Activated naive CD8-positive, alpha-beta T cell treated with anti-CD3 and anti-CD28 coated beads, Interleukin-2, amount 50 U/mL, for 24 hours (primary cell): ENCODE results near the gene PRDM10.
"Not testable (repeated sequence)": the region's sequence is repeated elsewhere in the genome, so short reads cannot be mapped to it uniquely, and the experiment has no call there.

ENCODE experiments used
- ATAC-seq: fragments of 150-1000 bp; cut with Tn5 transposase; one replicate; pipeline ENCODE4 v1.10.0; 2021
- DNase-seq: peaks from one replicate; pipeline ENCODE4 v3.0.0; 2021
- H3K27ac Mint-ChIP-seq: one replicate; pipeline ENCODE4 v1.8.0; 2021; ENCODE audit warnings: mild to moderate bottlenecking, mixed read lengths
- H3K27me3 Mint-ChIP-seq: one replicate; pipeline ENCODE4 v1.8.0; 2021; ENCODE audit warnings: mixed read lengths
- H3K36me3 Mint-ChIP-seq: one replicate; pipeline ENCODE4 v1.8.0; 2021; ENCODE audit warnings: low read depth, mixed read lengths
- H3K4me1 Mint-ChIP-seq: one replicate; pipeline ENCODE4 v1.8.0; 2021; ENCODE audit warnings: mixed read lengths
- H3K4me3 Mint-ChIP-seq: one replicate; pipeline ENCODE4 v1.8.0; 2021; ENCODE audit warnings: mild to moderate bottlenecking, moderate library complexity, mixed read lengths
- H3K9me3 Mint-ChIP-seq: one replicate; pipeline ENCODE4 v1.8.0; 2021; ENCODE audit warnings: mixed read lengths

Gene PRDM10

DNA sequence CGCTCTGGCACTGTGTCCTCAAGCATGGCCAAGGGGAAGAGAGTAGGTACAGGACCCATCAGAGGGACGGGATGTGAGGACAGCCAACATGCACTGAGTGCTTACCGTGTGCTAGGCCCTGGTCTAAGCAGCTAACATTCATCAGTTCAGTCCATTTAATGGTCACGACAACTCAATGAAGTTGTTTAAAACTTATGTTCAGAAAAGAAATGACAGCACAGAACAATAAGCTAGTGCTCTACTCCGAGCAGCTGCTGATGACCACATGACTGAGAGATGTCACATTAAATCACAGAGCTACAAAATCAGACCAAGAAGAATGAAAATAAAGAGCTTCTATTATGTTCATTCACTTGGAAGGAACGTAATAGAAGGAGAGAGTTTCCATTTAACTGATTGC, 26.3 kb downstream of the PRDM10 start:
- Mint-ChIP-seq H3K9me3 (no peaks in the 10 kb centered on the region), H3K27ac (no peak overlapping the region), H3K4me3 (no peak overlapping the region), H3K36me3 (peaks cover under 1% of the 10 kb centered on the region), H3K4me1 (peaks cover 13% of the 10 kb centered on the region), H3K27me3 (no peaks in the 10 kb centered on the region)
- DNase-seq (no peak), ATAC-seq (no peak)

DNA sequence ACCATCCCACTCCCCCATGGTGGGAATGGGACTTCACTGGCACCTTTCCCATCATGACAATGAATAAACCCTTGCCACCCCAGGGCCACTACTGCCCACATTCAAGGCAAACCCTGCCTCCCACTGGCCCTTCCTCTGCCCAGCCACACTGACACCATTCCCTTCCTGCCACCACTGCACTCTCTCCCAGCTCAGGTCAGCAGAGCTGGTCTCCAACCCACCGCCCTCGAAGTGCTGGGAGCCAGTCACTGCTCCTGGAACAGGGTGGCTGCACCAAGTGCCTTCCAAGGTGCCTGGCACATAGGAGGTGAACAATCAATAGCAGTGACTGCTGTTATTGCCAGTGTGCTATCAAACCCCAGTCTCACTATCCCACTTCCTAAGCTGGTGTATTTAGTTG, 27.1 kb downstream of the PRDM10 start:
- Mint-ChIP-seq H3K36me3 (peaks cover 4% of the 10 kb centered on the region), H3K27ac (no peak overlapping the region), H3K4me3 (no peak overlapping the region), H3K4me1 (peaks cover 12% of the 10 kb centered on the region), H3K27me3 (no peaks in the 10 kb centered on the region), H3K9me3 (no peaks in the 10 kb centered on the region)
- ATAC-seq (no peak), DNase-seq (no peak)

DNA sequence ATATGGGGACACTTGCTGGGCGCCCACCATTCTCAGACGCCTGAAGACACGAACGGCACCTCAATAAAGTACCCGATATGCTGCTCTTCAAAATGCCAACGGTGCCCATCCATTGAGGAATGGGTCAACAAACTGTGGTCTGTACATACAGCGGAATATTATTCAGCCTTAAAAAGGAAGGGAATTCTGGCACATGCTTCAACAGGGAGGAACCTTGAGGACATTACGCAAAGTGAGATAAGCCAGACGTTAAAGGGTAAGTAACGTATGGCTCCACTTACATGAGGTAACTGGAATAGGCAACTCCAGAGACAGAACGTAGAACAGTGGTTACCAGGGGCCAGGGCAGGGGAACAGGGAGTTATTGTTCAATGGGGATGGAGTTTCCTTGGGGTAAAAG, 28.0 kb downstream of the PRDM10 start:
- H3K27ac Mint-ChIP-seq: no peak overlapping the region
- peaks cover 10% of the 10 kb centered on the region for H3K4me1 Mint-ChIP-seq
- H3K4me3 Mint-ChIP-seq: no peak overlapping the region
- H3K9me3 Mint-ChIP-seq: no peaks in the 10 kb centered on the region
- DNase-seq (no peak), ATAC-seq (no peak)
- H3K36me3 Mint-ChIP-seq: peaks cover 4% of the 10 kb centered on the region
- no peaks in the 10 kb centered on the region for H3K27me3 Mint-ChIP-seq

- no peak overlapping the region for H3K27ac Mint-ChIP-seq
- H3K9me3 Mint-ChIP-seq: no peaks in the 10 kb centered on the region
- H3K27me3 Mint-ChIP-seq: no peaks in the 10 kb centered on the region
- H3K36me3 Mint-ChIP-seq: peaks cover 4% of the 10 kb centered on the region
- no peak for ATAC-seq
- peaks cover 9% of the 10 kb centered on the region for H3K4me1 Mint-ChIP-seq
- H3K4me3 Mint-ChIP-seq: no peak overlapping the region
- DNase-seq: no peak
These were observed 28.4 kb downstream of the PRDM10 start for GRCh38 chr11:129974237-129974636.

- Mint-ChIP-seq H3K9me3 (no peaks in the 10 kb centered on the region), H3K27ac (no peak overlapping the region), H3K36me3 (peaks cover 4% of the 10 kb centered on the region), H3K4me1 (peaks cover 9% of the 10 kb centered on the region), H3K27me3 (no peaks in the 10 kb centered on the region), H3K4me3 (no peak overlapping the region)
- no peak for DNase-seq
- no peak for ATAC-seq
These were observed 28.8 kb downstream of the PRDM10 start for GRCh38 chr11:129973809-129974208.

DNA sequence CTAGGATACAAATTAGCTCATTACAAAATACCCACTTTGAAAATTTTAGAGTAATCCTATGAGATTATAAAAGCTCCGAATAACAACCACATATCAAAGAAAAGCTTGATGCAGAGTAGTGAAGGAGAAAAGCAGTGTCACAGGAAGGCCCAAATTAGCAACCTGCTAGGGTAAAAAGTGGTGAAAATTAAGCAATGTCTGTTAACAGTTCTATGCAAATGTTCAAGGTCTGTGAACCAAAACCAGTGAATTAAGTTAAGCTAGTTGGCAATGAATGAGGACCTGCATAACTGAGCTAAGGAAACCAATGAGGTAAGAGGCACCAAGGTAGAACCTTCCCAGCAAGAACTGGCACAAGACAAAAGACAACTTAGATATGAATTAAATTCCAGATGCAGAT, 29.6 kb downstream of the PRDM10 start:
- H3K27me3 Mint-ChIP-seq: no peaks in the 10 kb centered on the region

GRCh38 chr11:129972611-129973010, 30.0 kb downstream of the PRDM10 start:
- Mint-ChIP-seq H3K27me3 (no peaks in the 10 kb centered on the region), H3K9me3 (no peaks in the 10 kb centered on the region), H3K36me3 (peaks cover 4% of the 10 kb centered on the region), H3K4me3 (no peak overlapping the region), H3K27ac (no peak overlapping the region), H3K4me1 (peaks cover 14% of the 10 kb centered on the region)
- no peak for ATAC-seq
- no peak for DNase-seq

More for the DNA sequence above, 29.6 kb downstream of the PRDM10 start:
- Mint-ChIP-seq H3K36me3 (peaks cover 4% of the 10 kb centered on the region), H3K27ac (no peak overlapping the region), H3K4me3 (no peak overlapping the region), H3K9me3 (no peaks in the 10 kb centered on the region), H3K4me1 (peaks cover 10% of the 10 kb centered on the region)
- DNase-seq: no peak
- ATAC-seq: no peak

DNA sequence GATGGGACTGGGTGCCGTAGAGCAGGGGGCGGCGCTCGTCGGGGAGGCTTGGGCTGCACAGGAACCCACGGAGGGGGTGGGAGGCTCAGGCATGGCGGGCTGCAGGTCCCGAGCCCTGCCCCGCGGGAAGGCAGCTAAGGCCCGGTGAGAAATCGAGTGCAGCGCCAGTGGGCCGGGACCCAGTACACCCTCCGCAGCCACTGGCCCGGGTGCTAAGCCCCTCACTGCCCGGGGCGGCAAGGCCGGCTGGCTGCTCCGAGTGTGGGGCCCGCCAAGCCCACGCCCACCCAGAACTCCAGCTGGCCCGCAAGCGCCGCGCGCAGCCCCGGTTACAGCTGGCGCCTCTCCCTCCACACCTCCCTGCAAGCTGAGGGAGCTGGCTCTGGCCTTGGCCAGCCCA, 30.8 kb downstream of the PRDM10 start:
- not testable (repeated sequence) for H3K4me3 Mint-ChIP-seq, H3K36me3 Mint-ChIP-seq, DNase-seq, H3K27ac Mint-ChIP-seq, H3K9me3 Mint-ChIP-seq, H3K27me3 Mint-ChIP-seq, ATAC-seq
- H3K4me1 Mint-ChIP-seq: peaks cover 14% of the 10 kb centered on the region

- no peak overlapping the region for H3K27ac Mint-ChIP-seq
These were observed 32.7 kb downstream of the PRDM10 start for GRCh38 chr11:129969920-129970319.

GRCh38 chr11:129968591-129969419, 33.8 kb downstream of the PRDM10 start:
- Mint-ChIP-seq H3K4me3 (no peak overlapping the region), H3K9me3 (no peaks in the 10 kb centered on the region), H3K36me3 (peaks cover 9% of the 10 kb centered on the region), H3K4me1 (peaks cover 26% of the 10 kb centered on the region), H3K27ac (no peak overlapping the region), H3K27me3 (no peaks in the 10 kb centered on the region)
- no peak for DNase-seq
- ATAC-seq: no peak

More at GRCh38 chr11:129969920-129970319, 32.7 kb downstream of the PRDM10 start:
- no peaks in the 10 kb centered on the region for H3K9me3 Mint-ChIP-seq
- H3K36me3 Mint-ChIP-seq: peaks cover 9% of the 10 kb centered on the region
- DNase-seq: no peak
- H3K27me3 Mint-ChIP-seq: no peaks in the 10 kb centered on the region
- no peak overlapping the region for H3K4me3 Mint-ChIP-seq
- H3K4me1 Mint-ChIP-seq: peaks cover 23% of the 10 kb centered on the region
- no peak for ATAC-seq

- peaks cover 9% of the 10 kb centered on the region for H3K36me3 Mint-ChIP-seq
- H3K4me1 Mint-ChIP-seq: peaks cover 24% of the 10 kb centered on the region
- no peak overlapping the region for H3K4me3 Mint-ChIP-seq
- no peaks in the 10 kb centered on the region for H3K9me3 Mint-ChIP-seq
- no peak for ATAC-seq
- H3K27ac Mint-ChIP-seq: no peak overlapping the region
- DNase-seq: no peak
- no peaks in the 10 kb centered on the region for H3K27me3 Mint-ChIP-seq
These were observed 34.6 kb downstream of the PRDM10 start for GRCh38 chr11:129967996-129968395.

- H3K9me3 Mint-ChIP-seq: no peaks in the 10 kb centered on the region
- no peak for ATAC-seq
- no peak overlapping the region for H3K4me3 Mint-ChIP-seq
- DNase-seq: no peak
- no peaks in the 10 kb centered on the region for H3K27me3 Mint-ChIP-seq
- H3K27ac Mint-ChIP-seq: no peak overlapping the region
- H3K4me1 Mint-ChIP-seq: peaks cover 28% of the 10 kb centered on the region
- H3K36me3 Mint-ChIP-seq: peaks cover 7% of the 10 kb centered on the region
These were observed 37.4 kb downstream of the PRDM10 start for GRCh38 chr11:129965248-129965647.

DNA sequence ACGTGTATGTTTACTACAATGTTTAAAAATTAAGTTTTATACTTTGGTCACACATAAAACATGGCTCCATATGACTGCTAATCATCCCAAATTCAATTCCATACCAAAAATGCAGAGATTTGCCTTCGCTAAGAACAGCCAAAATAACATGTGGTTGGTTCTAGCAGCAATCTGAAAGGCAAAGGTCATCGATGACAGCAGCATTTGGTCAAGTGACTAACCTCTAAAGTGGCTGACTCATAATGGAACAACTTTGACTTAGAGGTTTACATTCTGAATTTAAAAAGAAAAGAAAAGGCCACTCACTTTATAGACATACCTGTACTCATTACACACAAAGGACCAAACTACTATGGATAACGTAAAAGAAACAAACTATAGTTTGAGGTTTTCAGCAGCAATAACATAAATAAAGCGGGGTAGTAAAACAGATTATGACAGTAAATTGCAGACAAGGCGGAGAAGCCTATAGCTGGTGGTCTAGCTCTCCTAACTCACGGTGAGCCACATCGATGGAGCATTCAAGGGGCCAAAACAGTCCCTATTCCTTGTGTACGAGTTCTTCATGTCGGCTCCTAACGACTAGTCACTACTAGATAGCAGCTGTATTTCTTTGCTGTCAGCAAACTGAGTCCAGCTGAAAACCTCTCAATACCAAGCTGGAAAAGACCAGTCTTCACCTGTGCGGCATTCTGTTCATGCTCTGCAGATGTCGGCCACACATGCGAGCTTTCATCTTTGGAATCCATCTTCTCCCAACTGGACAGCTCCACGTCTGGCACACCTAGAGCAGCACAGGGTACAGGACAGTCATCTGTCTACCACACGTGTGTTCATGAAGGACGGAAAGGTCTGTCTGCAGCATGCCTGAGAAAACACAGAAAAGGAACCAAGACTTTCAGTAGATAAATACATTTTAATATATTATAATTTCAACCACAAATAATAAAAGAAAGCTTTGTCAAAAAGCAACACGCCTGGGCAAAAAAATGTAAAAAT, 42.1 kb downstream of the PRDM10 start:
- no peaks in the 10 kb centered on the region for H3K27me3 Mint-ChIP-seq
- peak; percentile 10 for DNase-seq
- H3K4me1 Mint-ChIP-seq: peaks cover 17% of the 10 kb centered on the region
- H3K4me3 Mint-ChIP-seq: no peak overlapping the region
- peaks cover 20% of the 10 kb centered on the region for H3K36me3 Mint-ChIP-seq
- no peaks in the 10 kb centered on the region for H3K9me3 Mint-ChIP-seq
- peak; percentile 97 for ATAC-seq
- peak overlapping the region; percentile 56 for H3K27ac Mint-ChIP-seq

GRCh38 chr11:129959687-129960086, 42.9 kb downstream of the PRDM10 start:
- DNase-seq (no peak), ATAC-seq (no peak)
- H3K27me3 Mint-ChIP-seq: no peaks in the 10 kb centered on the region
- no peak overlapping the region for H3K27ac Mint-ChIP-seq
- H3K4me1 Mint-ChIP-seq: peaks cover 17% of the 10 kb centered on the region
- no peaks in the 10 kb centered on the region for H3K9me3 Mint-ChIP-seq
- H3K4me3 Mint-ChIP-seq: no peak overlapping the region
- peaks cover 23% of the 10 kb centered on the region for H3K36me3 Mint-ChIP-seq

- Mint-ChIP-seq H3K9me3 (no peaks in the 10 kb centered on the region), H3K4me1 (peaks cover 10% of the 10 kb centered on the region), H3K36me3 (peaks cover 22% of the 10 kb centered on the region), H3K4me3 (no peak overlapping the region), H3K27ac (no peak overlapping the region), H3K27me3 (no peaks in the 10 kb centered on the region)
- ATAC-seq (no peak), DNase-seq (no peak)
These were observed 47.4 kb downstream of the PRDM10 start for GRCh38 chr11:129955282-129955681.
